22Rv1 (cell line): Measurements from ENCODE around the gene SEMA3E.

Experiments used
- ZFX ChIP-seq: fragments of 450-650 bp; IDR thresholded peaks from 2 replicates; pipeline ENCODE4 v1.6.1; 2017; ENCODE audit warnings: antibody characterized with exemption, borderline replicate concordance
- TF ChIP-seq, protein P1 (sequence below): fragments of 450-650 bp; IDR thresholded peaks from 2 replicates; pipeline ENCODE4 v1.5.1; 2017; ENCODE audit warnings: mild to moderate bottlenecking

DNA sequence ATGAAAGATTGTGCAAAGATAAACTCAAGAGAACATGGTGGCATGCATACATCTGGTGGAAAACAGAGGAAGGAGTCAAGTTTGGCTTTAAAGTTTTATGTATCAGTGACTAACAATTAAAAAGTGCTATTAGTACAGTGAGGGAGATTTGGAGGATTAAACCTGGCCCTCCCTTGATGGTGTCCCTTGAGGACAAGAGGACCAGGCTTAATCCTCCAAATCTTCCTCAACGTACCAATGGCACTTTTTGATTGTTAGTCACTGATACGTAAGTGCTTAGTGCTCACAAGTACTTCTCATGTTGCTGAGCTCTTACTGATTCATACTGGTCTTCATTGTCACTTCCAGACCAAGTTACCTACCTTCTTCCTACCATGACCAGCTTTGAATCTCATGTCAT, 47.2 kb upstream of the SEMA3E start:
- TF ChIP-seq, protein P1, sequence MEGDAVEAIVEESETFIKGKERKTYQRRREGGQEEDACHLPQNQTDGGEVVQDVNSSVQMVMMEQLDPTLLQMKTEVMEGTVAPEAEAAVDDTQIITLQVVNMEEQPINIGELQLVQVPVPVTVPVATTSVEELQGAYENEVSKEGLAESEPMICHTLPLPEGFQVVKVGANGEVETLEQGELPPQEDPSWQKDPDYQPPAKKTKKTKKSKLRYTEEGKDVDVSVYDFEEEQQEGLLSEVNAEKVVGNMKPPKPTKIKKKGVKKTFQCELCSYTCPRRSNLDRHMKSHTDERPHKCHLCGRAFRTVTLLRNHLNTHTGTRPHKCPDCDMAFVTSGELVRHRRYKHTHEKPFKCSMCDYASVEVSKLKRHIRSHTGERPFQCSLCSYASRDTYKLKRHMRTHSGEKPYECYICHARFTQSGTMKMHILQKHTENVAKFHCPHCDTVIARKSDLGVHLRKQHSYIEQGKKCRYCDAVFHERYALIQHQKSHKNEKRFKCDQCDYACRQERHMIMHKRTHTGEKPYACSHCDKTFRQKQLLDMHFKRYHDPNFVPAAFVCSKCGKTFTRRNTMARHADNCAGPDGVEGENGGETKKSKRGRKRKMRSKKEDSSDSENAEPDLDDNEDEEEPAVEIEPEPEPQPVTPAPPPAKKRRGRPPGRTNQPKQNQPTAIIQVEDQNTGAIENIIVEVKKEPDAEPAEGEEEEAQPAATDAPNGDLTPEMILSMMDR, result no peak
- no peak for TF ChIP-seq ZFX
